ENCODE measurements around the gene SKIC3. TPM values are rescaled to one million over a fixed set of nuclear protein-coding genes. Genes with fewer than 3 reads are reported as not detected.

Gene SKIC3
- total and polyA plus RNA-seq, 7 donors = 13.1 to 71.2 (median 44.4) TPM

Other genes starting within 250 kb of the SKIC3 start
- not detected for gene FAM81B, start 163.6 kb downstream of the SKIC3 start, total RNA-seq
- not detected for gene FAM81B, start 163.6 kb downstream of the SKIC3 start, polyA plus RNA-seq
- 1 to 10 TPM; 1.6 to 2.4 (median 1.9) TPM for gene ARSK, start 124 bp upstream of the SKIC3 start, total RNA-seq
- gene ARSK, start 124 bp upstream of the SKIC3 start, polyA plus RNA-seq = 1 to 10 TPM; 1.8 to 8.5 (median 4.3) TPM
- gene GPR150, start 65.1 kb upstream of the SKIC3 start, total RNA-seq = under 1 TPM in 2 of 4 donors, not detected in 2; 0.10 to 0.29 TPM
- gene GPR150, start 65.1 kb upstream of the SKIC3 start, polyA plus RNA-seq = under 1 TPM; 0.18 to 0.64 (median 0.35) TPM
- gene RFESD, start 91.8 kb upstream of the SKIC3 start, total RNA-seq = 1 to 10 TPM; 3.2 to 3.9 (median 3.7) TPM
- 1 to 10 TPM; 4.0 to 6.0 (median 4.7) TPM for gene RFESD, start 91.8 kb upstream of the SKIC3 start, polyA plus RNA-seq
- gene SPATA9, start 128.0 kb upstream of the SKIC3 start, total RNA-seq = under 1 TPM in 1 of 4 donors, not detected in 3; 0.22 TPM
- under 1 TPM in 2 of 3 donors, not detected in 1; 0.22 to 0.53 TPM for gene SPATA9, start 128.0 kb upstream of the SKIC3 start, polyA plus RNA-seq
- 10 to 100 TPM; 44.0 to 86.0 (median 62.8) TPM for gene RHOBTB3, start 176.4 kb upstream of the SKIC3 start, total RNA-seq
- 10 to 100 TPM; 19.0 to 53.2 (median 21.4) TPM for gene RHOBTB3, start 176.4 kb upstream of the SKIC3 start, polyA plus RNA-seq

Data from psoas muscle (tissue), 7 donors.